Immature natural killer cell (primary cell): ENCODE data around the gene SERPINB5. TPM values are rescaled to one million over a fixed set of nuclear protein-coding genes. Genes with fewer than 3 reads are reported as not detected.

ENCODE experiments used
- DNase-seq, 3 donors: peaks; one replicate each; pipeline ENCODE4 v3.0.0; 2022; ENCODE audit warnings: mixed read lengths in 1 of 3
- H3K27ac Mint-ChIP-seq, 6 donors: one replicate each; pipeline ENCODE4 v1.8.0; 2020; ENCODE audit warnings: mixed read lengths in 6 of 6, mild to moderate bottlenecking in 5 of 6, inconsistent platforms in 4 of 6, moderate library complexity in 3 of 6
- H3K27me3 Mint-ChIP-seq, 3 donors: one replicate each; pipeline ENCODE4 v1.8.0; 2020 to 2021; ENCODE audit warnings: low read depth in 3 of 3, mild to moderate bottlenecking in 3 of 3, mixed read lengths in 3 of 3, moderate library complexity in 3 of 3, inconsistent platforms in 1 of 3
- H3K36me3 Mint-ChIP-seq, 3 donors: one replicate each; pipeline ENCODE4 v1.8.0; 2020; ENCODE audit warnings: mixed read lengths in 3 of 3, inconsistent platforms in 2 of 3, mild to moderate bottlenecking in 2 of 3
- H3K4me1 Mint-ChIP-seq, 2 donors: one replicate each; pipeline ENCODE4 v1.8.0; 2020; ENCODE audit warnings: inconsistent platforms in 2 of 2, mild to moderate bottlenecking in 2 of 2, mixed read lengths in 2 of 2, moderate library complexity in 1 of 2
- H3K4me3 Mint-ChIP-seq, 5 donors: one replicate each; pipeline ENCODE4 v1.8.0; 2020; ENCODE audit warnings: mild to moderate bottlenecking in 5 of 5, mixed read lengths in 5 of 5, inconsistent platforms in 3 of 5, moderate library complexity in 3 of 5
- H3K9me3 Mint-ChIP-seq, 6 donors: one replicate each; pipeline ENCODE4 v1.8.0; 2020; ENCODE audit warnings: mild to moderate bottlenecking in 6 of 6, mixed read lengths in 6 of 6, inconsistent platforms in 4 of 6, moderate library complexity in 3 of 6
- polyA plus RNA-seq, 3 donors: library from polyadenylated mRNA; unstranded; fragments of 300-500 nt; fragmentation: Illumina TruSeq; gene quantifications; one replicate each; pipeline ENCODE4 v1.2.3, GENCODE V29; 2021

The SERPINB5 gene
- polyA plus RNA-seq, 3 donors from 2014 or later: not detected

DNA sequence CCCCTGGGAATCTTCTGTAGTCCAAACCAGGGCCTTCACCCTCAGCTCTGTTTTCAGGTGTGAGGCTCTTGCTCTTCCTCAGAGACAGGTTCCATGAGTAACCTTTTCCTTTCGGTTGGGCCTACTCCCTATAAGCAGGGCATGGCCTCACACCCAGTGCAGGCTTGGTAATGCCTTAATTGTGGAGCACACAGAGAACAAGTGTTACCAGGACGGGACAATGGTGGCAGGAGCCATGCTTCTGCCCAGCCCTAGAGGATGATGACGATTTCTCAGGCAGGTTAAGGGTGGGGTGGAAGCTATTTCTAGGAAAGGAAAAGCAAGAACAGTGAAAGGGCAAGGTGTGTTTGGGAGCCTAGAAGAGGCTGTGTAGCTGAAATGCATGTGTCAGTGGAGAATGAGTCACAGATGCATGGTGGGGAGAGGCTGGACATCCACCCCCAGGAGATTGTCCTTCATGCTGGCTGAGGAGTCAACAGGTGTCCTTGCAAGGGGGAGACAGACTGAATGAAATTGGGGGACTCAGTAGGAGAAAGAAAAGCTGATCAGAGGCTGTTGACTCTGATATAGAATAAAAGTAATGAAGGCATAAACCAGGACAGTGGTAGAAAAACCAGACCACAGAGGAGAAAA lies 43.4 kb downstream of the SERPINB5 start:
- Mint-ChIP-seq H3K4me3 (no peak overlapping the region), H3K36me3 (no peaks in the 10 kb centered on the region), H3K27me3 (peaks cover 0 to 6% (median 2%) of the 10 kb centered on the region in 3 donors), H3K4me1 (no peaks in the 10 kb centered on the region), H3K27ac (no peak overlapping the region), H3K9me3 (no peaks in the 10 kb centered on the region)
- no peak for DNase-seq

DNA sequence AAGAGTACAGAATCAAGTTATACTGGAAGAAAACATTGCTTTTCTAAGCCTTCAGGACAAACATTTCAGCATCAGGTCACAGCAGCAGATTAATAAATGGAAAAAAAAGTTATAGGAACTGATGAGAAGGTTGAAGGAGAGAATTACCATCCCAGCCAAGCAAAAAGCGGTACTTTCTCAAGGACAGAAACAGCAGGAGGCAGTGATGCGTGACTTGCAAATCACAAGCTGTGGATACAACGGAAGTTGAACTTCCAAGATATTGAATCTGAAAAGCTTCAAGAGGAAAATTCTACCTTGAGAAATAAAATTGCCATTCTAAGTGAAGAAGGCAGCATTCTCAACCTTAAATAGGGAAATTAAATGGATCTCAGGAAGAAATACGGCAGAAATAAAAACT lies 46.9 kb downstream of the SERPINB5 start:
- Mint-ChIP-seq H3K9me3 (no peaks in the 10 kb centered on the region), H3K27me3 (peaks cover 0 to 6% (median 2%) of the 10 kb centered on the region in 3 donors), H3K4me1 (no peaks in the 10 kb centered on the region), H3K27ac (no peak overlapping the region), H3K36me3 (no peaks in the 10 kb centered on the region), H3K4me3 (no peak overlapping the region)
- DNase-seq: no peak

DNA sequence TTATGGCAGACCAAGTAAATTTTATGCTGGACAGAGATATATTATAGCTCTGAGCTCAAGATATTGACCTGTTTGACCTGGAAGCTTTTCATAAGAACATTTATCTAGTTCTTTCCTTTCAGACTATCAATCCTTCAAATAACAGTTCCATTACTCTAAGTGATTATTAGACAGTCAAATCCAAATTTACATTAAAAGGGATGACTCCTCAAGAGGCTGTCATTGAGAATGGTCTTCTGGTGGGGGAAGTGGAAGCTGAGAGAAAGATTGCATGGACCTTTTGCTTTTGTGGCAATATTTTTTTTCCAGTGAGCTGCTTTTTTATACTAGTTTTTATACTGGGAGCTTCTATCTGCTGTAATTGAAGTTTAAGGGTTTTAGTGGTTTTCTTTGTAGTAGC lies 50.5 kb downstream of the SERPINB5 start:
- no peaks in the 10 kb centered on the region for H3K4me1 Mint-ChIP-seq
- no peaks in the 10 kb centered on the region for H3K9me3 Mint-ChIP-seq
- peaks cover 0 to 6% (median 1%) of the 10 kb centered on the region in 3 donors for H3K27me3 Mint-ChIP-seq
- H3K27ac Mint-ChIP-seq: no peak overlapping the region
- no peak overlapping the region for H3K4me3 Mint-ChIP-seq
- no peak for DNase-seq
- H3K36me3 Mint-ChIP-seq: no peaks in the 10 kb centered on the region

DNA sequence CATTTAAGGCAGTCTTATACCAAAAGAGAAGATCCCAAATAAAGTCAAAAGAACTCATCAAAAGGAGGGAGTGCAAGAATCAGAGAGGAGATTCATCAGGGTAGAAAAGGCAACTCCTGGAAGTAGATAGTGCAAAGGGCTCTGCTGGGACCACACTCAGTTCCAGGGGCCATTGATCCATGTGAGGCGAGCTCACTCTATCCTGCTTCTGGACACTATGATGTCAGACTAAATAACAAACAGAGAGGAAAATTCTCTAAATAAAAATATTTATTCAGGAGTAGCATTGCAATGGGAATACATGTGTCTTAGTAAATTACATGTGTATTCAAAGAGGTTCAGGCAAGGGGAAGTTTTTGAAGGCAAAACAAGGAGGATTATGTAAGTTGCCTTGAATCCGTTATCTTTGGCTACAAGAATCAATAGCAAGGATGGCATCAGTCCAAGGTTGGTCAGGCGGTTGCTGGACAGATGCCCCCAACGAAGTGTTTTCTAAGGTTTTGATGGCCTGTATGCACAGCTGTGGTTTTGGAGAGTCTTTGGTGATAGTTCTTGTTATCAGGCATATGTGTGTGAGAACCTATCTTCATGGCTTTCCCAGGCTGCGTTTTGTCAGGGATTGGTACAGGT lies 52.2 kb downstream of the SERPINB5 start:
- no peaks in the 10 kb centered on the region for H3K36me3 Mint-ChIP-seq

DNA sequence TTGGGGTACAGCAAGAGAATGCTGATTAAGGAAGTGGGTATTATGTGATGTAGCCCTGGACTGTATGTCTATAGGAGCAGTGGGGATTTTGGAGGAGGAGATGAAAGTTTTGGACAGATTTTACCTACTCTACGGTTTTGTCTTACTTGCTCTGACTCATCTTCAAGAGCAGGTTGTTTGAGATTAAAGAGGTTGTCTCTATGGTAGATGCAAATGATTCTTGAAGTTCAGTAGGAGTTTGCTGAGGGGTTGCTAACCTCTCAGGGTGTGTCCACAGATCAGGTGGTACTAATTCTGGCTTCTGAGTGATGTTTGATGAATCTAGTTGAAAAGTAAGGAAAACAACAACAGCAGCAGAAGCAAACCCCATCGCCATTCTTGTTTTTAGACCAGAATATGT lies 55.7 kb downstream of the SERPINB5 start:
- no peaks in the 10 kb centered on the region for H3K9me3 Mint-ChIP-seq
- DNase-seq: no peak
- H3K27me3 Mint-ChIP-seq: no peaks in the 10 kb centered on the region
- H3K4me1 Mint-ChIP-seq: peaks cover 10 to 12% of the 10 kb centered on the region in 2 donors
- H3K27ac Mint-ChIP-seq: no peak overlapping the region
- no peak overlapping the region for H3K4me3 Mint-ChIP-seq
- no peaks in the 10 kb centered on the region for H3K36me3 Mint-ChIP-seq

More for the DNA sequence above, 52.2 kb downstream of the SERPINB5 start:
- no peak overlapping the region for H3K27ac Mint-ChIP-seq
- H3K4me3 Mint-ChIP-seq: no peak overlapping the region
- H3K4me1 Mint-ChIP-seq: peaks cover 0 to 2% of the 10 kb centered on the region in 2 donors
- DNase-seq: no peak
- H3K27me3 Mint-ChIP-seq: peaks cover 0 to 1% (median 0%) of the 10 kb centered on the region in 3 donors
- H3K9me3 Mint-ChIP-seq: no peaks in the 10 kb centered on the region

DNA sequence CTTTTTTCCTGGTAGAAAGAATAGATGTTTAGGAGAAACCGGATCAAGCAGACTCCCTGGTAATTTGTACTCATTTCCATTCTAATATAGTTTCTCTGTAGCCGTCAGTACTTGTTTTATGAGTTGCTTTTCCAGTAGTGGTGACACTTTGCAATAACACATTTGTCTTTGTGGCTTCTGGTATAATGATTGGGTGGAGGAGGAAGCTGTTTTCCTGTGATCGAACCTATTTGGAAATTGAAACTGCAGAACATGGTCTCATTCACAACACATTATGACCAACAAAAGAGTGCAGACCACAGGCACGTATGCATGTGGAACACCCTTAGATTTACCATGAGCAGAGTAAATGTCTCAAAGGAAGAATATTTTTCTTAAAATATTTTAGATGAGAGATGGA lies 57.9 kb downstream of the SERPINB5 start:
- peak overlapping the region in 1 of 6 donors; percentile 7 for H3K27ac Mint-ChIP-seq
- DNase-seq: peak in 1 of 3 donors; percentile 7
- peaks cover 10 to 12% of the 10 kb centered on the region in 2 donors for H3K4me1 Mint-ChIP-seq
- H3K27me3 Mint-ChIP-seq: peaks cover 0 to 2% (median 0%) of the 10 kb centered on the region in 3 donors
- H3K4me3 Mint-ChIP-seq: peak overlapping the region in 2 of 5 donors; percentile 12 to 22
- H3K36me3 Mint-ChIP-seq: no peaks in the 10 kb centered on the region
- H3K9me3 Mint-ChIP-seq: no peaks in the 10 kb centered on the region

DNA sequence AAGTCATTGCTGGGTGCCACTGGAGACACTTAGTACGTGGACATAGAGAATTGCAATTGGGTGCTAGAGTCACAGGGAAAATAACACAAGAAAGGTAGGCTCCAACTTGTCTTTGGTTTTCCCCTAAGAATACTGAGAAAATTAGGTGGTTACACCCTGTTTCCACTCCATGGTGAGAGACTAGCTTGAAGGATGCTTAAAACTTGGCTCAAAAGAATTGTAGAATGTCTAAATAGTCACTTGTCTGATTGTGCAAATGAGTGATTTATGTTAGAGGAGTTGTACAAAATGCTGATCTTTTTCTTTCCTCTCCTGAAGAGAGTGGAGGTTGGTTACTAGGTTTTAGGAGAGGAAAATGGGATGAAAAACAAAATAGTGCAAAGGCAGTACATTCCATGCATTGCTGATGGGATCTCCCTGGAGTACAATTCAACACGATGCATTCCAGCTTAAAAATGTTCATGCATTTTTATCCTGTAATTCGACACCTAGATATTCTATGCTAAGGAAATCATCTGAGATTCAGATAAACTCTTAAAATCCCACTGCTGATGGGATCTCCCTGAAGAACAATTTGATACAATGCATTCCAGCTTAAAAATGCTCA lies 63.2 kb downstream of the SERPINB5 start:
- Mint-ChIP-seq H3K9me3 (no peaks in the 10 kb centered on the region), H3K4me1 (peaks cover 0 to 2% of the 10 kb centered on the region in 2 donors), H3K27me3 (peaks cover 2 to 10% (median 3%) of the 10 kb centered on the region in 3 donors), H3K4me3 (no peak overlapping the region), H3K36me3 (no peaks in the 10 kb centered on the region), H3K27ac (no peak overlapping the region)
- DNase-seq: no peak

DNA sequence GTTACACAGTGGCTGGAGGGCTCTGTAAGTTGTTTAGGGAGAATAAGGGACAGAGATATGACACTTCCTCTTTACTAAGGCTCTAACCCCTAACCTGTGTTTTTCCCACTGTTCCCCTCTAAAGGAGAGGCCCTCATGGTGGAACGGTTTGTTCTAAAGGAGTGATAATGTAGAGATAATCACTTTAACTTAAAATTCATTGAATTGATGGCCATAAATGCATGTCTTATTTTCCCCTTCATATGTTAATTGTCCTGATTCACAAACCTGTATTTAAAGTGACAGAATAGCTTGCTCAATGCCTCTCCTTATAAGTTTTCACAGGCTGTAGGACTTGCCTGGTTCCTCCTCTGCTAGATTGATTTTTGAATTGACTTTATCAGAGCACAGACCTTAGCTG lies 65.3 kb downstream of the SERPINB5 start, which contains the start of gene SERPINB12:
Gene SERPINB12, plus strand, starts transcription at position 301 of the 400 bp plus-strand sequence. CDS start 13,791 bp downstream, outside the sequence.
- H3K36me3 Mint-ChIP-seq: no peaks in the 10 kb centered on the region
- H3K27me3 Mint-ChIP-seq: peaks cover 2 to 10% (median 6%) of the 10 kb centered on the region in 3 donors
- no peak within 1 kb of the TSS for H3K4me3 Mint-ChIP-seq
- no peaks in the 10 kb centered on the region for H3K9me3 Mint-ChIP-seq
- DNase-seq: no peak
- no peak within 1 kb of the TSS for H3K27ac Mint-ChIP-seq
- no peaks in the 10 kb centered on the region for H3K4me1 Mint-ChIP-seq

DNA sequence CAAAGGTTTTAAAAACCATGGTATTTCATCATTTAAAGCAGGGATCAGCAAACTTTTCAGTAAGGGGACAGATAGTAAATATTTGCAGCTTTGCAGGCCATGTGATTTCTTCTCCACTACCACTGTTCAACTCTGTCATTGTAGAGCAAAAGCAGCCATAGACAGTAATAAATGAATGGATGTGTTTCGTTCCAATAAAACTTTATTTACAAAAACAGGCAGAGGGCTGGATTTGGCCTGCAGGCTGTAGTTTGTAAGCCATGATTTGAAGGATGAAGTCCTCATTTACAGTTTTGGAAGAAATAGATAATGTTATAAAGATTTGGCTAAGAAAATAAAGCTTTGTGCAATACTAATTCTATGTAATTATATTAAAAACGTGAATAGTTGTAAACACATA lies 67.3 kb downstream of the SERPINB5 start:
- H3K4me3 Mint-ChIP-seq: no peak overlapping the region
- no peaks in the 10 kb centered on the region for H3K4me1 Mint-ChIP-seq
- no peak for DNase-seq
- peaks cover 2 to 10% (median 7%) of the 10 kb centered on the region in 3 donors for H3K27me3 Mint-ChIP-seq
- no peak overlapping the region for H3K27ac Mint-ChIP-seq
- H3K36me3 Mint-ChIP-seq: no peaks in the 10 kb centered on the region
- H3K9me3 Mint-ChIP-seq: peaks cover 0 to 3% (median 0%) of the 10 kb centered on the region in 6 donors

DNA sequence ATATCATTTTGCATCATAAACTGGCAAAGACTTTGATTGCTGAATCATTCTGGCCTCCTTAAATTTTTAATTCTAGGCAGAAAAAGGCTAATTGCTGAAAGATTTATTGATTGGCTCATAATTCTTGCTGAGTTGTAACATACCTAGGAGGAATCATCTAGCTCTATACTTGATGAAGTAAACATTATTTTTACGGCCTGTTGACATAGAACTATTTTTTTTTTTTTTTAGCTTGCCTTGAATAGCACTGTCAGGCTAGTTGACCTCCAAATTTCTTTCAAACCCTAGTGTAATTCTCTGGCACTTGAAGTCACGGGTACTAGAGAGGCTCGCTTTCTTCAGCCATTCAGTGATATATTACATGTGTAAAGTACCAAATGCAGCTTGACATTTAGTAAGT lies 68.2 kb downstream of the SERPINB5 start:
- H3K9me3 Mint-ChIP-seq: peaks cover 0 to 3% (median 0%) of the 10 kb centered on the region in 6 donors
- no peak overlapping the region for H3K27ac Mint-ChIP-seq
- no peaks in the 10 kb centered on the region for H3K4me1 Mint-ChIP-seq
- DNase-seq: no peak
- H3K27me3 Mint-ChIP-seq: peaks cover 2 to 6% (median 4%) of the 10 kb centered on the region in 3 donors
- no peaks in the 10 kb centered on the region for H3K36me3 Mint-ChIP-seq
- H3K4me3 Mint-ChIP-seq: no peak overlapping the region

DNA sequence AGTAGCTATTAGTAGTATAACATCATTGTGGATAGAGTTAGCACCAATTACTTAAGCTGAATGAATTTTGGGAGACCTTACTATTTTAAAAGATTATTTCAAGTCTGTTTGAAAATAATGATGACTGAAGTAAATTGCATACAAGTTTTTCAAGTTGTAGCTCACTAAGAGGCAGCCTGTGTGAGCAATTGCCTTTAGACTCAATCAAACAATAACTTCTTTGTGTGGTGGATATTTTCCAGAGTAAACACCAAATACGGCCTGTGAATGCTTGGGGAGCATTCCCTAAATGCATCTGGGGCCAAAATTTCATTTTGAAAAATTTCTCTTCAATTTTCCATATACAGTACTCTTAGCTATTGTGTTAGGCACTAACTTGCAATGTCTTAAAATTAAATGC lies 73.3 kb downstream of the SERPINB5 start:
- no peaks in the 10 kb centered on the region for H3K4me1 Mint-ChIP-seq
- no peak overlapping the region for H3K27ac Mint-ChIP-seq
- no peaks in the 10 kb centered on the region for H3K36me3 Mint-ChIP-seq
- no peak overlapping the region for H3K4me3 Mint-ChIP-seq
- no peak for DNase-seq
- peaks cover 0 to 3% (median 0%) of the 10 kb centered on the region in 6 donors for H3K9me3 Mint-ChIP-seq
- H3K27me3 Mint-ChIP-seq: peaks cover 3 to 6% (median 4%) of the 10 kb centered on the region in 3 donors

DNA sequence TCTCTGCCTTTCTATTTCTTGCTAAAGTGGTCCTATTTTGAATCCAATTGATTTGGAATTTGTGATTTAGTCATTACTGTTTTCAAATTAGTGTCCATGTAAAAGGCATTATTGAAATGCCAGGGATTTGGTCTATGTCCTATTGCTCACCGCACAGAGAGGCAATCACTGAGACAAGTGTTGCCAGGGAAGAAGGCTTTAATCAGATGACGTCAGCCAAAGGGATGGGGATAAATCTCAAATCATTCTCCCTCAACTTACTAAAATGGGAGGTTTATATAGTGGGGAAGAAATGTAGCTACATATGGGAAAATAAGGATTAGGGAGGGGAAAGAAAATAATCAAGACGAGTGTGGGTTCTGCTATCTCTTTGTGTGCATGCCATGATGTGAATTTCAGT lies 75.0 kb downstream of the SERPINB5 start:
- H3K27me3 Mint-ChIP-seq: peaks cover 1 to 6% (median 3%) of the 10 kb centered on the region in 3 donors
- H3K4me1 Mint-ChIP-seq: no peaks in the 10 kb centered on the region
- peaks cover 0 to 3% (median 0%) of the 10 kb centered on the region in 6 donors for H3K9me3 Mint-ChIP-seq
- DNase-seq: no peak
- H3K4me3 Mint-ChIP-seq: no peak overlapping the region
- no peaks in the 10 kb centered on the region for H3K36me3 Mint-ChIP-seq
- H3K27ac Mint-ChIP-seq: no peak overlapping the region

DNA sequence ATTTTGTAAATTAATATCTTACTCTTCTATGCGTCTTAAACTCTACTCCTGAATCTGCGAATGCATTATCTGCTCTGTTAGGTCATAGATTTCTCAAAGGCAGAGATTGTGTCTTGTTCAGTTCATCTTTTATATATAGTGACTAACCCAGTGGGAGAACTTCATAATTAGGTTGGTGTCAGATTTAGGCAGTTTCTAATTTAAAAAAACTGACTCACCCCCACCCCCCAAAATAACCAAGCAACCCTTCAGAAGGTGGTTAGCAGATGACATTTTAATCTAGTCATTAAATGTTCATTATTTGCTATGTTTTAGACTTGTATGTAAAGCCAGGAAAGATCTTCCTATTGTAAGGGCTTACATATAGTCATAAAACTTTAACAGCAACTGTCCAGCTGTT lies 75.8 kb downstream of the SERPINB5 start:
- Mint-ChIP-seq H3K27me3 (peaks cover 0 to 6% (median 3%) of the 10 kb centered on the region in 3 donors), H3K9me3 (peaks cover 0 to 3% (median 0%) of the 10 kb centered on the region in 6 donors), H3K36me3 (no peaks in the 10 kb centered on the region), H3K4me3 (no peak overlapping the region), H3K27ac (no peak overlapping the region), H3K4me1 (no peaks in the 10 kb centered on the region)
- DNase-seq: no peak

DNA sequence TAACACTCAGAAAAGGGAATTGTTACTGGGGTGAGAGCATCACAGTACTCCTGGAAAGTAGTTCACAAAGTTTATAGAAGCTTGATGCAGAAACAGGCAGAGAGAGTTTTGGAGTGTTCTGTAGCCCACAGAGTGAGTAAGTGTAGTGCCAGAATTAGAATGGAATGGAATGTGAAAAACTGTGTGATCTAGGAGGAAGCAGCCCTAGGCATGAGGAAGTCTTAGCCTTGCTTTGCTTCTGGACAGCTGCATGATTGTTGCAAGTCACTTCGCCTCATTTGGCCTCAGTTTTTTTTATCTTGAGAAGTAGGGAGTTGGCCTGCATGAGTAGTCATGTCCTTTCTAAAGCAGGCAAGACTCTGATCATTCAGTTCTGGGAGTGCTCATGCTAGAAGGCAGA lies 76.3 kb downstream of the SERPINB5 start:
- Mint-ChIP-seq H3K27ac (no peak overlapping the region), H3K9me3 (no peaks in the 10 kb centered on the region), H3K4me3 (no peak overlapping the region), H3K4me1 (no peaks in the 10 kb centered on the region), H3K27me3 (peaks cover 0 to 6% (median 3%) of the 10 kb centered on the region in 3 donors), H3K36me3 (no peaks in the 10 kb centered on the region)
- DNase-seq: no peak
